ENCODE measurements around the gene ZNRD2.

ZNRD2 gene

GRCh38 chr11:65615229-65615949, 45.1 kb downstream of the ZNRD2 start, which contains the start of gene PCNX3:
Gene PCNX3, plus strand, starts transcription at chr11:65615776. Its CDS starts 536 bp downstream, at chr11:65616312.
- TF ChIP-seq TEAD4 (IDR thresholded peaks at IDR 0.05) (no peak), FOXM1 (IDR thresholded peaks at IDR 0.05; ENCODE audit: borderline replicate concordance, low read depth) (no peak), EGR1 (IDR thresholded peaks at IDR 0.05) (no peak), EP300 (IDR thresholded peaks at IDR 0.05; ENCODE audit: borderline replicate concordance) (peak; percentile 51; the same call in 1 of the 2 replicates), RAD21 (IDR thresholded peaks at IDR 0.05; ENCODE audit: low read depth) (no peak), MAX (IDR thresholded peaks at IDR 0.05) (peak; percentile 85; the same call in 1 of the 2 replicates), YY1 (IDR thresholded peaks at IDR 0.05; ENCODE audit: low read depth) (peak; percentile 82), CEBPB (IDR thresholded peaks at IDR 0.05) (no peak), TCF12 (IDR thresholded peaks at IDR 0.05; ENCODE audit: low read depth) (peak; percentile 63; the same call in 1 of the 2 replicates), TAF1 (IDR thresholded peaks at IDR 0.05; ENCODE audit: low read depth) (peak; percentile 54; the same call in 1 of the 2 replicates), REST (IDR thresholded peaks at IDR 0.05; ENCODE audit: low read depth) (no peak), NFIC (IDR thresholded peaks at IDR 0.05) (no peak), ZBTB7A (IDR thresholded peaks at IDR 0.05; ENCODE audit: low read depth) (no peak), CREB1 (IDR thresholded peaks at IDR 0.05; ENCODE audit: low read depth) (peak; percentile 85), USF1 (IDR thresholded peaks at IDR 0.05) (no peak)

- no peak for TF ChIP-seq USF1 (IDR thresholded peaks at IDR 0.05)
- no peak; the same call in 1 of the 2 replicates for TF ChIP-seq ZBTB7A (IDR thresholded peaks at IDR 0.05; ENCODE audit: low read depth)
- TF ChIP-seq CREB1 (IDR thresholded peaks at IDR 0.05; ENCODE audit: low read depth), result no peak
- TF ChIP-seq NFIC (IDR thresholded peaks at IDR 0.05), result no peak
- no peak for TF ChIP-seq EGR1 (IDR thresholded peaks at IDR 0.05)
- TF ChIP-seq TAF1 (IDR thresholded peaks at IDR 0.05; ENCODE audit: low read depth), result no peak; the same call in 1 of the 2 replicates
These were observed 45.8 kb downstream of the ZNRD2 start for GRCh38 chr11:65615950-65616574.

GRCh38 chr11:65616575-65617001, 46.3 kb downstream of the ZNRD2 start:
- no peak for TF ChIP-seq MAX (IDR thresholded peaks at IDR 0.05)
- TF ChIP-seq FOXM1 (IDR thresholded peaks at IDR 0.05; ENCODE audit: borderline replicate concordance, low read depth), result no peak
- no peak for TF ChIP-seq CREB1 (IDR thresholded peaks at IDR 0.05; ENCODE audit: low read depth)
- TF ChIP-seq TEAD4 (IDR thresholded peaks at IDR 0.05), result no peak
- no peak for TF ChIP-seq YY1 (IDR thresholded peaks at IDR 0.05; ENCODE audit: low read depth)
- TF ChIP-seq EP300 (IDR thresholded peaks at IDR 0.05; ENCODE audit: borderline replicate concordance), result no peak
- TF ChIP-seq NFIC (IDR thresholded peaks at IDR 0.05), result no peak
- no peak for TF ChIP-seq USF1 (IDR thresholded peaks at IDR 0.05)
- no peak for TF ChIP-seq TCF12 (IDR thresholded peaks at IDR 0.05; ENCODE audit: low read depth)
- TF ChIP-seq ZBTB7A (IDR thresholded peaks at IDR 0.05; ENCODE audit: low read depth), result no peak
- no peak for TF ChIP-seq RAD21 (IDR thresholded peaks at IDR 0.05; ENCODE audit: low read depth)
- TF ChIP-seq REST (IDR thresholded peaks at IDR 0.05; ENCODE audit: low read depth), result no peak
- TF ChIP-seq TAF1 (IDR thresholded peaks at IDR 0.05; ENCODE audit: low read depth), result no peak; the same call in 1 of the 2 replicates
- TF ChIP-seq CEBPB (IDR thresholded peaks at IDR 0.05), result no peak
- no peak for TF ChIP-seq EGR1 (IDR thresholded peaks at IDR 0.05)

- TF ChIP-seq RAD21 (IDR thresholded peaks at IDR 0.05; ENCODE audit: low read depth), result no peak
- no peak for TF ChIP-seq TCF12 (IDR thresholded peaks at IDR 0.05; ENCODE audit: low read depth)
- TF ChIP-seq EP300 (IDR thresholded peaks at IDR 0.05; ENCODE audit: borderline replicate concordance), result no peak
- no peak for TF ChIP-seq CREB1 (IDR thresholded peaks at IDR 0.05; ENCODE audit: low read depth)
- no peak for TF ChIP-seq USF1 (IDR thresholded peaks at IDR 0.05)
- no peak for TF ChIP-seq EGR1 (IDR thresholded peaks at IDR 0.05)
- TF ChIP-seq YY1 (IDR thresholded peaks at IDR 0.05; ENCODE audit: low read depth), result no peak
- no peak for TF ChIP-seq TEAD4 (IDR thresholded peaks at IDR 0.05)
These were observed 47.0 kb downstream of the ZNRD2 start for GRCh38 chr11:65617136-65617850.
